Measurements from ENCODE around the gene RUNDC1.

The RUNDC1 gene

DNA sequence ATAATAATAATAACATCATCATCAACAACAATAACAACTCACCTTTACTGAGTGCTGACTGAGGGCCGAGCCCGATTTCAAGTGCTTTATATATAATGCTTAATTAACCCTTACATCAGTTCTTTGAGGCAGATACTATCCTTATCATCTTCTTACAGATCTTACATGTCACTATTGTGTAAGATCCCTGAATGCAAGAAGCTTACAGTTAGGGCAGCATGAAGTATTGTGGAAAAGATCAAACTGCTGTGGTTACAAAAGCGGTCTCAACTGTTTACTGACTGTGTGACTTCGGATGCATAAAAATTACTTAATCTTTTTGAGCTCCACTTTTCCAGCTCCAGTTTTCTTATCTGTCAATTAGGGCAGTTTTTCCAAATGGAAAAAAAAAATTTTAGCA, 38.6 kb downstream of the RUNDC1 start:
- DNase-seq (ENCODE audit: low read depth in 2 of 2) = no peak

- no peak for DNase-seq (ENCODE audit: low read depth in 2 of 2)
These were observed 39.1 kb downstream of the RUNDC1 start for GRCh38 chr17:43019418-43019817.

- DNase-seq (ENCODE audit: low read depth in 2 of 2) = no peak
These were observed 39.8 kb downstream of the RUNDC1 start for GRCh38 chr17:43020030-43020621.

GRCh38 chr17:43020789-43021740, 40.7 kb downstream of the RUNDC1 start:
- peak in 1 of 2 donors; percentile 29 for DNase-seq (ENCODE audit: low read depth in 2 of 2)

DNA sequence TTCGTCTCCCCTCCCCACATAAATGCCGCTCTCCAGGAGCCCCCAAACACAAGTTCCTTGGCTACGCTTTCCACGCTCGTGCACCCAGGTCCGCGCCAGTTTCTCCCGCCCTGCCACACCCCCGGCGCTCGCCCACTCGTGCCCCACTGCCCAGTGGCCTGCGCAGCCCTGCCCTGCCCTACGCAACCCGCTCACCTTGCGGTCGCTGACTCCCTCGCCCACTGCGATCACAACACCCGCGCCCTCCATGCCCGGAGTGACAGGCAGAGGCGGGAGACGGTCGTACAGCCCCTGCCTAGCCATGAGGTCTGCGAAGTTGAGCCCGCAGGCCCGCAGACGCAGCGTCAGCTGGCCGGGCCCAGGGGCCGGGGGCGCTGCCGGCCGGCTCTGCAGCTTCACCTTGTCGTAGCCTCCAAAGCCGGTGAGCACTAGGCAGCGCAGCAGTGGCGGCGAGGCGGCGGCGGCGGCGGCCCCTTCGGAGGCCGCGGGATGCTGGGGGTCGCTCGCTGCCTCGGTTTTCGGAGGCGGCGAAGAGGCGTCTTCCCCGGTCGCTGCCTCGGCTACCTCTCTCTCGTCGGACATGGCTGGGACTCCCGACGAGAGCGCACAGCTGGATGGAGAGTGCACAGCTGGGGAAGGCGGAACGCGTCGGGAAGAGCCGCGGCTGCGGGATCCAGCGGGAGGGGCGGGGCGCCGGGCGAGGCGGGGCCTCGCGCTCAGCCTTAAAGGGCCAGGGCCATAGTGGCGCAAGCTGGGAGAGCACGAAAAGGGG, 41.6 kb downstream of the RUNDC1 start, which contains the start of gene VAT1:
VAT1 (minus strand) TSS at position 645 of the 772 bp plus-strand sequence; CDS start at position 582, 63 bp downstream.
- DNase-seq (ENCODE audit: low read depth in 2 of 2) = peak; percentile 40 to 68

DNA sequence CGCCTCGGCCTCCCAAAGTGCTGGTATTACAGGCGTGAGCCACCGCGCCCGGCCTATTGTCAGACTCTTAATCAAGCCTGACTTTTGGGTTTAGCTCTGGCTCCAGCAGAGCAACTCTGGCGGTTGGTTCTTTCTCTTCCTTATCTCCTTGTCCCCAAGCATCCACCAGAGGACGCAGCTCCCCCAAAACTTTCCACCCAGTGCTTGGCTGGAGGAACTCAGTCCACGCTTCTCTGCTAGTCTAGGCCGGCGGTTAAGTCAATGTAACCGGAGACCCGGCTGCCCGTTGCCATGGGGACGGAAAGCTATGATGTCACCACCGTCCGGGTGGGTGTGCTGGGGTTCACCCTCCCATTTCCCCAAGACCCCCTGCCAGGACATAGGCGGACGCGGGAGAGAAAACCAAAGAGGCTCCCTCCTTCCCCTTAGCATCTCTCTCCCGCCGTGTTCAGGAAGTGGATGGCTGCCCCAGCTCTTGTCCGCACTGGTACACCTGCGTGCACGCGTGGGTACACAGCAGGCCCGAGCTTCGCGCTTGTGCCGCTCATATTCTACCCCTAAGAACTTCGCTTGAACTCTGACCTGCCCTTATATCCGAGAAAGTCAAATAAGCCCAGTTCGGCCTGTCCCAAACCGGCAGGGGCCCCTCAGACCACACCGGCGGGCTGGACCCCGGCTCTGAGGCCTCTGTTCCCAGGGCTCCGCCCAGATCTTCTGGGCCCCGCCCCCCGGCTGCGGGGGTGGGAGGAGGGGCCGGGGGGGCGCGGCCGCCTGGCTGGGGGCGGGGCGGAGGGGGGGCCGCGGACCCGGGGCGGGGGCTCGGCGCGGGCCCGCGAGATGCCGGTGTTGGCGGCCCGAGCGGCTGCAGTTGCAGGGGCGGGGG, 44.3 kb downstream of the RUNDC1 start, which contains the start of gene RND2:
RND2 (plus strand) TSS at position 825 of the 883 bp plus-strand sequence. CDS start 117 bp downstream, outside the sequence.
- DNase-seq (ENCODE audit: low read depth in 2 of 2) = peak; percentile 71

DNA sequence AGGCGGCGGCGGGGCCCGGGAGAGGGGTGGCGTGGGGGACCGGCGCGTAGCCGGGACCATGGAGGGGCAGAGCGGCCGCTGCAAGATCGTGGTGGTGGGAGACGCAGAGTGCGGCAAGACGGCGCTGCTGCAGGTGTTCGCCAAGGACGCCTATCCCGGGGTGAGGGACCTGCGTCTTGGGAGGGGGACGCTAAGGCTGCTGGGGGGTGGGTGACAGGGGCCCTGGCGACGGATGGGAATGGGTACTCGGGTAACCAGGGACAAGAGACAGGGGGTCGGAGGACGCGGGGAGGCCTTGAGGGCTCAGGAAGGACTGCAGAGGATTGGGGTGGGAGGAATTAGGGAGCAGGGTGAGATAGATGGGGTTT, 44.9 kb downstream of the RUNDC1 start:
- no peak for DNase-seq (ENCODE audit: low read depth in 2 of 2)

DNA sequence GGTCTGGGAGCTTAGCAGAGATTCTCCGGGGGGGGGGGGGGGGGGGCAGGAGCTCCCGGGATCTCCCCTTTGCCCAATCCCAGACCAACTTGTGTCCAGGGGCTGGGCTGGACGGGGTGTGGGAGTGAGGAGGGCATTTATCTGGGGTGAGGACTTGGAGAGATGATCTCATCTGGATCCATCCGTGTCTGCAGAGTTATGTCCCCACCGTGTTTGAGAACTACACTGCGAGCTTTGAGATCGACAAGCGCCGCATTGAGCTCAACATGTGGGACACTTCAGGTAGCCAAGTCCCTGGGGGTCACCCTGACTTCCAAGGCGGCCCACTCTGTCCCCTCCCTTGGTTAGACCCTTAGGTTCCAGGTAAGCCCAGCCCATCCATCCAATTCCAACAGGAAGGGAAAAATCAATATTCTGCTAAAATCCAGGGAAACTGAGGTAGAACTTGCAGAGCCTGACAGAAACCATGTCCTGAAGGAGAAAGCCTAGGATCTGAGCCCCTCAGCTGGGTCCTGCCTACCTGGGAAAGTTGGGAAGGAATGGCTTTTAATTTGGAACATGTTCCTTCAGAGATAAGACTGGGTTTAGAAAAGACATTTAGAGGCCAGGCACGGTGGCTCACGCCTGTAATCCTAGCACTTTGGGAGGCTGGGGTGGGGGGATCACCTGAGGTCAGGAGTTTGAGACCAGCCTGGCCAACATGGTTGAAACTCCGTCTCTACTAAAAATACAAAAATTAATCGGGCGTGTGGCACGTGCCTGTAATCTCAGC, 45.6 kb downstream of the RUNDC1 start:
- no peak for DNase-seq (ENCODE audit: low read depth in 2 of 2)

DNA sequence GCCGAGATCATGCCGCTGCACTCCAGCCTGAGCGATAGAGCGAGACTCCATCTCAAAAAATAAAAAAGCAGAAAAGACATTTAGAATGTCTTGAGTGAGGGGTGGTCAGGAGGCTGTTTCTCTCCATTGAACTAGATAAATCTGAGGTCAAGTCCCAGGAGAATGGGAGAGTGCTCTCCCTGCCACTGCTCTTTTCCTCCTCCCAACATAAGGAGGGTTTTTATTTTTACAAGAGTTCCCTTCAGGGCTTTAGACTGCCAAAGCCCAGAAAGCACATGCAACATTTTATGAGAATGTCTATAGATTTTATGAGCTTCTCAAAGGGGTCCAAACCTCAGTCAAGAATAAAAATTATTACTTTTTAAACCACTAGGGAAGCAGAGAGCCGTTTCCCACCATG, 46.2 kb downstream of the RUNDC1 start:
- DNase-seq (ENCODE audit: low read depth in 2 of 2) = no peak

- DNase-seq (ENCODE audit: low read depth in 2 of 2) = no peak
These were observed 47.0 kb downstream of the RUNDC1 start for GRCh38 chr17:43027091-43028032.

DNA sequence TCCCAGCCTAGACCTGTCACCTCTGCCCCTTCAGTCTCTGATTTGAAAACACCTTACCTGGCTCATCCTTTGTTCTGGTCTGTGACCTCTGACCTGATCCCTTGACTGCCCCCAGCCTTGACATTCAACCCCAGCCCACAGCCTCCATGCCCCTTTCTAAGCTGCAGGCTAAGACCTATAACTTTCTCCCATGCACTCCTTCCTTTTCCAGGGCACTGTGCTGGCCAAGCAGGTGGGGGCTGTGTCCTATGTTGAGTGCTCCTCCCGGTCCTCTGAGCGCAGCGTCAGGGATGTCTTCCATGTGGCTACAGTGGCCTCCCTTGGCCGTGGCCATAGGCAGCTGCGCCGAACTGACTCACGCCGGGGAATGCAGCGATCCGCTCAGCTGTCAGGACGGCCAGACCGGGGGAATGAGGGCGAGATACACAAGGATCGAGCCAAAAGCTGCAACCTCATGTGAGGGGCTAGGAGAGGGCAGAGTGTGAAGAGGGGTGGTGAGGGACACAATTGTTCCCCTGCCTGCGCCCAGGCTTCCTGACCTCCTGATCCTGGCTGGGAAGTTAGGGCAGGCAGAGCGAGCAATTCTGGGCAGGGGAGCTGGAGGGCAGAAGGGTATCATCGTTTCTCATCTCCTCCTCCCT, 48.0 kb downstream of the RUNDC1 start:
- no peak for DNase-seq (ENCODE audit: low read depth in 2 of 2)

DNA sequence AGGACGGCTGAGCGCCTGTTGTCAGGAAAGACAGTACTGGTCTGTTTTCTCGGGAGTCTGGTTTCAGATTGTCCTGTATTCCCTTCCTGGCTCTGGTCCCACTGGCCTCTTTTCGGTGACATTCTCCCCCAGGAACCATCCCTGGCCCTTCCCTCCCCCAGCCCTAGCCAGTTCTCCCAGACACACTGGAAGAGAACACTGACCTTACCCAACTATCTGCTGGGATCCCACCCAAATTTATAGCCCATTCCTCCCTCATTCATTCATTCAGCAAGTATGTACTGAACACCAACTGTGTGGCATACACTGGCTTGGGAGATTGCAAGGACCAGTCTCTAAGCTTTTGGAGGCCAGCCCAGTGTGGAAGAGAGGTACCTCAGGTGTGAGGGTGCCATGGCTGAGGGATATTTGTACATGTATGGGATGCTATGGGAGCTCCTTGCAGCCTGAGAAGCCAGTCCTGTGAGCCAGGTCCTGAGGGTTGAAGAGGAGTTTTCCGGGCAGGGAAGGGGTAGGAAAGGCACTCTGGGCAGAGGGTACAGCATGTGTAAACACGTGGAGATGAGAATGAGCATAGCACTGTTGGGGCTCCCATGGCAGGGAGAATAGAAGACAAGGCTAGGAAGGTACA, 49.9 kb downstream of the RUNDC1 start:
- no peak for DNase-seq (ENCODE audit: low read depth in 2 of 2)

- no peak for DNase-seq (ENCODE audit: low read depth in 2 of 2)
These were observed 51.3 kb downstream of the RUNDC1 start for GRCh38 chr17:43031666-43032065.

DNA sequence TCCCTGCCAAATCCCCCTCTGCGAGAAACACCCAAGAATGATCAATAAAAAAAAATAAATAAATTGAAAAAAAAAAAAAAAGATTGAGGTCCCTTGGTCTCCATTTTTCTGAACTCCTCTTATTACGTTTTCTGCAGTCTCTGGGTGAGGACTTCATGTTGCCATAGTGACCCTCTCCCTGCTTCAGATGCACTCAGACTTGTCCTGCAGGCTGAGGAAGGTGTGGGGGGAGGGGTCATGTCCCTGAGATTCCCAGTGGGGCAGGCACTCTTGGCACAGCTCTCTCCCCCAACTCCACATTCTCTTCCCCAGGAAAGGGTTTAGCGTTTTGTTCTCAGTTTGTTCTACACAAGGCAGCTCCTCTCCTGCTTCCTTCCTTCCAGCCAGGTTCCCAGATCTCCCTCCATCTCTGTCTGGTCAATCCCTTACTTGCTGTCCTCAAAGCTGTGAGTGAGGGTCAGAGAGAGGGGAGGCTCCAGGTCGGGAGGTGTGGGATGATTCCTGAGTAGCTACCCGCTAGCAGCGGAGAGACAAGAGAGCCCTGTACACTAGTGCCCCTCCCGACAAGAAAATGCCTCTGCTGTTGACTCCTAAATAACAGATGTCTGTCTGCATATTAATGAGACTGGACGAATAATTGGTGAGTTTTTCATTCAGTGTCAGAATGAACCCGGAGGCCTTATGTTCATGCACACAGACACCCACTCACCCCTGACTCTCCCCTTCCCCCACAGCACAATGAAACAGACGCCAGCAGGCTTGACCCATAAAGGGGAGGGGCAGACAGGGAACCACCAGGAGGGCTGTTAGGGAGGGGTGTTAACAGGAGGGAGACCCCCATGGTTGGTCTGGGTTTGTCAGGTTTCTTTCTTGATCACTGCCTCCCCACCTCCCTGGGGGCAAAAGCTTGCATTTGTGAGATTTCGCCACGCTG, 53.9 kb downstream of the RUNDC1 start:
- no peak for DNase-seq (ENCODE audit: low read depth in 2 of 2)

DNA sequence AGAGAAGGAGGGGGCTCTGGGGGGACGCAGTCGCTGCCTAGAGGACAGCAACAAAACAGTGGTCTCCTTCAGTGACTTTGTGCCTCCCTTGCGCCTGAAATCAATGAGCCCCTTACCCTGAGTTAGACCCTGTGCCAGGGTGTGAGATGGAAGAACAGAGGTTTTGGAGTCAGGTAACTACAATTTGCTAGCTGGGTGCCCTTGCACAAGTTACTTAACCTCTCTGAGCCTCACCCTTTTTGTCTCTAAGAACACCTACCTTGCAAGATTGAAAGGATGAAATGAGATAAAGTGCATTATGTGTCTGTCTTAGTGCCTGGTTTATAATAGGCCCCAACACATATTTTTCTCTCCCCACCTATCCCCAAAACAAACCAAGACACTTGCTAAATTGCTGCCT, 54.5 kb downstream of the RUNDC1 start:
- no peak for DNase-seq (ENCODE audit: low read depth in 2 of 2)

DNA sequence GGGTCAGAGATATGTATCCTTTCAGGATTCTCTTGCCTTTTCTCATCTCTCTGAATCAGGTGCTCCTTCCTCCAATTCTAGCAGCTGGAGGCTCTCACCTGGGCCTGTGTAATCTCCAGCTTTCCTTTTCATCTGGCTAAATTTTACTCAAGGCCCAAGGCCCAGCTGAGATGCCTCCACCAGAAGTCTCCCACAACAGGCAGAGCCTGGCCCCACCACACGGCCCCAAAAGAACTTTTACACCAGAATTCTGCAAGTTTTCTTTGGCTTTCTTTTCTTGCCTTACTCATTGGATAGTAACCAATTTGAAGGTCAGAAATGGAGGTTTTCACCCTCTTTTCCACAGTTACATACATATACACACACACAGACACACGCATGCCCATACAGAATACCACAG, 59.3 kb downstream of the RUNDC1 start:
- DNase-seq (ENCODE audit: low read depth in 2 of 2) = no peak

DNA sequence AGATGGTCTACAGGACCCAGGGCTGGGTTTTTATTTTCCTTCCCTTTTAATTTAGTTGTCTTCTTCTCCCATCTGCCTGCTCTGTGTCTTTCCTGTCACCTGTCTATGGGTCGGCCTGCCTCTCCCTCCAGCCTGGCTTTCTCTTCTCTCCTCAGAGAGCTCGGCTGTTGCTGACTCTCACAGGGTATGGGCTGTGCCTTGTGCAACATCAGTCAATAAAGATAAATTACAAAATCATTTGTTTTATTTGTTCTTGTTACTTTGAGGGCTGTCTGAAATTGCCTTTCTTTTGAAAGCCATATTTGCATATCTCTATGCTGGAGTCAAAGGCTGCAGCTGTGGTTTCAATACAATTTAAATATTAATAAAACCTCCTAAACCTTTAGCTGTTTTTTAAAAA, 60.3 kb downstream of the RUNDC1 start:
- no peak for DNase-seq (ENCODE audit: low read depth in 2 of 2)

All from stimulated activated CD4-positive, alpha-beta T cell treated with anti-CD3 and anti-CD28 coated beads, Interleukin-1b, Interleukin-23, amount 100 ng/mL, for 4 hours (primary cell).